Activated T-helper 2 cell treated with anti-CD3 and anti-CD28 coated beads, Interferon-gamma antibody, Interleukin-2, Interleukin-4, amounts not matched to agents 10 μg/mL and 5 μg/mL and 100 μg/mL, durations not matched to agents 14 hours and 24 hours and 36 hours (primary cell): Measurements from ENCODE around the gene SMC1A. TPM values are rescaled to one million over a fixed set of nuclear protein-coding genes. Genes with fewer than 3 reads are reported as not detected.
A peak's percentile ranks its signal among the peaks of the same experiment; 100 is the strongest.
"Not testable (repeated sequence)": the region's sequence is repeated elsewhere in the genome, so short reads cannot be mapped to it uniquely, and the experiment has no call there.

Source experiments
- DNase-seq: peaks from one replicate; pipeline ENCODE4 v3.0.0; 2021; ENCODE audit warnings: low spot score
- H3K27ac Mint-ChIP-seq: one replicate; pipeline ENCODE4 v1.8.0; 2021; ENCODE audit warnings: mixed read lengths
- H3K27me3 Mint-ChIP-seq: one replicate; pipeline ENCODE4 v1.8.0; 2021; ENCODE audit warnings: low read depth, mixed read lengths
- H3K36me3 Mint-ChIP-seq: one replicate; pipeline ENCODE4 v1.8.0; 2021; ENCODE audit warnings: low read depth, mixed read lengths
- H3K4me1 Mint-ChIP-seq: one replicate; pipeline ENCODE4 v1.8.0; 2021; ENCODE audit warnings: low read depth, mixed read lengths
- H3K4me3 Mint-ChIP-seq: one replicate; pipeline ENCODE4 v1.8.0; 2021; ENCODE audit warnings: low read depth, mild to moderate bottlenecking, moderate library complexity, mixed read lengths
- H3K9me3 Mint-ChIP-seq: one replicate; pipeline ENCODE4 v1.8.0; 2021; ENCODE audit warnings: mixed read lengths
- intact Hi-C: fragments of 100-400 bp; cut with micrococcal nuclease; formaldehyde crosslinking; loops from one replicate; pipeline ENCODE4 v1.15.1; 2023
- total RNA-seq: library from RNA; stranded (reverse); gene quantifications from 2 replicates; pipeline ENCODE4 v1.2.3, GENCODE V29; 2022

The SMC1A gene
- total RNA-seq, 1 donor from 2014 or later = 136 TPM

DNA sequence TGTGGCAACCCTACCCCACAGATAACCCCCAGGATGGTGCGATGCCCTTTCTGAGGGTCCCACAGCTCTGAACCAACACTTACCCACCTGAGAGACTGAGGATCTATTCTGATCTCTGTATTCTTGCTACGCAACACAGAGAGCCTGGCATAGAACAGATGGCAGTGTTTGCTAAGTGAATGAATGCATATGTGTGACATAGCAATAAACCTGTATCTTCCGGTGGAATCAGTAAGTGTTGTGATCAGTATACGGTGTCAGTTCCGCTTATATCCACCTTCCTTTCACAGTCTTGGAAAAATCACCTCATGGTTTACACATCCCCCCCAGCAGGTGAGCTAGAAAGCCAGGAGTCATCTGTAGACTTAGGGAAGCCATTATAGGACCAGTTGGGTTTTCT lies 17.6 kb upstream of the SMC1A start:
- H3K36me3 Mint-ChIP-seq = no peaks in the 10 kb centered on the region
- H3K27ac Mint-ChIP-seq = peak overlapping the region; percentile 35
- peak overlapping the region; percentile 66 for H3K4me3 Mint-ChIP-seq
- intact Hi-C loops = no loop called here
- no peaks in the 10 kb centered on the region for H3K27me3 Mint-ChIP-seq
- no peak for DNase-seq
- no peaks in the 10 kb centered on the region for H3K9me3 Mint-ChIP-seq
- H3K4me1 Mint-ChIP-seq = peaks cover 27% of the 10 kb centered on the region

DNA sequence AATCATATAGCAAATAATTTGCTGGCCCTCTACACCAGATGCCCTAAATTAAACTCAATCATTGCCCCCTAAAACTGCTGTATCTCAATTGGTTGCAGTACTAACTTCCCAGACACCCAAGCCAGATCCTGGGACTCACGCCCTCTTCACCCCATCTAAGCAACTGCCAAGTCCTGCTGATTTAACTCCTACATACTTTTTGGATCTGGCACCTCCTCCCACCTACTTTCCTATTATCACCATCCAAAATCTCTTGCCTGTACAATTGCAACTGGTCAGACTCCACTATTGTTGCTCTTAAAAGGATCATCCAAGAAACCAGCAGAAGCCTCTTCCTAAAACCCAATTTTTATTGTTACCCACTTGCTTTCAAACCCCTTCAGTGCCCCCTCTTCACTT lies 16.4 kb upstream of the SMC1A start:
- Mint-ChIP-seq H3K4me3 (no peak overlapping the region), H3K36me3 (no peaks in the 10 kb centered on the region)

DNA sequence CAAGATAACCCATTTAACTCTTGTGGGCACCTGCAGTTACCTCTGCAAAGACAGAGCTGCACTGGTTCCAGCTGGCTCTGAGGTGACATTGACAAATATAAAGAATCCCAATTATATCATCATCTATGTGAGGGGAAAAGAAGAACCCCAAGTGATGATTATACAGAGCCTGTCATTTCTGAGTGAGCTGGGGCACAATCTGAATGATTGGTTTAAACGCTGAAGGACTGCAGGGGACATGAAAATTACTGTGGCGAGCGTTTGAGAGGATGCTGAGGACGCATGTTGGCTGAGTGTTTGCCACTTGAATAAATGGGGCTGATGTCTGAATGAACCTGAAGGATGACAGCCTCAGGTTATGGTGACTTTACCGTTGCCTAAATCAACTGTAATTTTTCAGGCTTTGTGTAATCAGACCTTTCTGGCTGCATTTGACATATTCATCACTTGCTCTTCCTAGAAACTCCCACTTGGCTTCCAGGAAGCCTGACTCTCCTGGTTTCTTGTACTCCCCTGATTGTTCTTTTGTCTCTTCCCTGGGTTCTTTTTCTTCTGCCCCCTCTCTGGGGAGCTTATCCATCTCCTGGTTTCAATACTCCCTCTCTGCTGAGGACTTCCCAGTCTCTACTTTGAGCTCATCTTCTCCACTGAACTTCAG lies 15.8 kb upstream of the SMC1A start:
- H3K9me3 Mint-ChIP-seq = no peaks in the 10 kb centered on the region
- no peak for DNase-seq
- no peak overlapping the region for H3K4me3 Mint-ChIP-seq
- H3K27me3 Mint-ChIP-seq = no peaks in the 10 kb centered on the region
- peak overlapping the region; percentile 43 for H3K27ac Mint-ChIP-seq
- H3K36me3 Mint-ChIP-seq = no peaks in the 10 kb centered on the region
- intact Hi-C loops = loop anchor here (10.0 kb wide), 1 partner anchor 214 kb away; the partner anchor contains the start of gene KDM5C
- peaks cover 34% of the 10 kb centered on the region for H3K4me1 Mint-ChIP-seq

More for the DNA sequence above, 16.4 kb upstream of the SMC1A start:
- intact Hi-C loops = loop anchor here (10.0 kb wide), 1 partner anchor 214 kb away; the partner anchor contains the start of gene KDM5C
- Mint-ChIP-seq H3K27me3 (no peaks in the 10 kb centered on the region), H3K4me1 (peaks cover 34% of the 10 kb centered on the region), H3K27ac (peak overlapping the region; percentile 43), H3K9me3 (no peaks in the 10 kb centered on the region)
- no peak for DNase-seq

DNA sequence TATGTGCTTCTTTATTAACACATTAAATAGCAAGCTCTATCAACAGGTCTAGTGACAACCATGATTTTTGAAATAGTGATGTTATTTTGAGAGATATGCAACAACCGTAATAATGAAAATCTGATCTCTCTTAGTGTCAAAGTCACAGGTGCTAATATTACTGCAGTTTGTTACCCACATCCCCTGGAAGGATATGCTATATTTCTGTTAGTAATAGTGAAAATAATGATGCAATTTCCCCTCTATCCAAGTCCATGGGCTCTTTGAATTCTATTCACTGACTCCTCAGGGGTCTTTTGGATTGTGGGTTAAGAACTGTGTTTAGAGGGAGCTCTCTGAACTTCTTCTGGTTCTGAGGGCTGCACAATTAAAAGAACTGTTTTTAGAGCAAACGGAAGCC lies 14.8 kb upstream of the SMC1A start:
- H3K4me3 Mint-ChIP-seq = no peak overlapping the region
- intact Hi-C loops = loop anchor here (10.0 kb wide), 1 partner anchor 212 kb away; the partner anchor contains the start of gene KDM5C
- H3K27ac Mint-ChIP-seq = no peak overlapping the region
- DNase-seq = no peak
- no peaks in the 10 kb centered on the region for H3K9me3 Mint-ChIP-seq
- no peaks in the 10 kb centered on the region for H3K36me3 Mint-ChIP-seq
- peaks cover 34% of the 10 kb centered on the region for H3K4me1 Mint-ChIP-seq
- no peaks in the 10 kb centered on the region for H3K27me3 Mint-ChIP-seq

GRCh38 chrX:53435997-53436396 lies 13.5 kb upstream of the SMC1A start:
- Mint-ChIP-seq H3K9me3 (no peaks in the 10 kb centered on the region), H3K4me3 (no peak overlapping the region), H3K4me1 (peaks cover 34% of the 10 kb centered on the region), H3K27ac (no peak overlapping the region), H3K36me3 (peaks cover 7% of the 10 kb centered on the region), H3K27me3 (no peaks in the 10 kb centered on the region)
- DNase-seq = peak; percentile 31
- intact Hi-C loops = loop anchor here (10.0 kb wide), 1 partner anchor 211 kb away; the partner anchor contains the start of gene KDM5C

DNA sequence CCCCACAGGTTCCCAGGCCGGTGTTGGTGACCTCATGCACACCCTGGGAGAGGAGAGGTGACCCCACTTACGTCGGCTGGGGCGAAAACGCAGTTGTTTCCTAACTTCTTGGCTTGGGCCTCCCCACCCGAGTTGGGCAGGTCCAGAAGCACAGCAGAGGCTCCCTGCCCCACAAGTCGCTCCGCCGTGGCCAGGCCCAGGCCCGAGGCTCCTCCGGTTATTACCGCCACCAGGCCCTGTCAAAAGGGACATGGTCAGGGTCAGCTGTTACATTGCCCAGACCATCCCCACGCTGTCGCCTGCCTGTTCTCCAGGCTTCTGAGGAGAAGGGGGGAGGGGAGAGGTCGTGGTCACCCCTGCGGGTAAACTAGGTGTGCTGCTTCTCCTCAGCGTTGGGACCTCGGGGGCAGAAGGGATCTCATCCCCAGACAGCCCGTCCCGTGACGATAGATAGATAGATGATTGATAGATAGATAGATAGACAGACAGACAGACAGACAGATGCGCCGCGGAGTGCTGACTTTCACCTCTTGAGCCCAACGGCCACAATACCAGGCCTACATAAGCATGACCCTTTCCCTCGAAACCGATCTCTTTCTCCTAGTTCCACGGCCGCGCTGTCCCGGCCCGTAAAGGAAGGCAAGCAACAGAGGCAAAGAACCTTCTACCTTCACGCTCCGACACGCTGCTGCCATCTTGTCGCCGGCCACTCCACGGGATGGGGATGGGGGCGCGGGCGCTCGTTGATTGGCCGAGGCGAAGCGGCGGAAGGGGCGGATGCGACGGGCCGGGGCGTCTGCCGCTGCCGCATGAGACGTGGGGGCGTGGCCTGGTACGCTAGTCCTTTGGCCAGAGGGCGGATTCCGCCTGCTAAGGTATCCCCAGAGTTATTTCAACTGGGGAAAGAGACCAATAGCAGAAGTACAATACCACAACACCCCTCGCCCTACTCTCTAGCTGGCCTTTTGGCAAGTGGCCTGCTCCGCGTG lies 11.5 kb upstream of the SMC1A start, which contains the start of gene HSD17B10:
TSS of gene HSD17B10 (minus strand) at position 720 of the 989 bp plus-strand sequence. CDS start at position 695, 25 bp downstream.
- no peaks in the 10 kb centered on the region for H3K9me3 Mint-ChIP-seq
- H3K4me3 Mint-ChIP-seq = peak within 1 kb of the TSS; percentile 97
- no peaks in the 10 kb centered on the region for H3K27me3 Mint-ChIP-seq
- peak; percentile 82 for DNase-seq
- intact Hi-C loops = loop anchor here (1.0 to 10.0 kb wide), 2 partner anchors 12 to 209 kb away; partner anchors contain the start of genes KDM5C, RIBC1 and SMC1A
- H3K4me1 Mint-ChIP-seq = peaks cover 28% of the 10 kb centered on the region
- H3K36me3 Mint-ChIP-seq = peaks cover 15% of the 10 kb centered on the region
- peak within 1 kb of the TSS; percentile 89 for H3K27ac Mint-ChIP-seq

DNA sequence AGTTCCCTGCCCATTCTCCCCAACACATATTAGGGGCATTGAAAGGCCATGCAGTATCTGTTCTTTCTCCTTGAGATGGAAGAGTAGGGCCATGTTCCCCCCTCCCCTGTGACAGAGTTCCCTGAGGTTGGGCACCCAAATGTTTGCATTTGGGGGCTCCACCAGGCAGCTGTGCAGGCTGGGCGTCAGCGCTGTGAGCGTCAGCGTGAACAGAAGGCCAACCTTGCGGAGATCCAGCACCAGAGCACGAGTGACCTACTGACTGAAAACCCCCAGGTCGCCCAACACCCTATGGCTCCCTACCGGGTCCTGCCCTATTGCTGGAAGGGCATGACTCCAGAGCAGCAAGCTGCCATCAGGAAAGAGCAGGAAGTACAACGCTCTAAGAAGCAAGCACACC lies 7.8 kb upstream of the SMC1A start:
- Mint-ChIP-seq H3K4me3 (no peak overlapping the region), H3K27me3 (no peaks in the 10 kb centered on the region), H3K27ac (no peak overlapping the region), H3K4me1 (peaks cover 8% of the 10 kb centered on the region), H3K36me3 (peaks cover 15% of the 10 kb centered on the region), H3K9me3 (no peaks in the 10 kb centered on the region)
- no peak for DNase-seq
- intact Hi-C loops = loop anchor here (10.0 kb wide), 1 partner anchor 205 kb away; the partner anchor contains the start of gene KDM5C

GRCh38 chrX:53429755-53430154 lies 7.3 kb upstream of the SMC1A start:
- no peaks in the 10 kb centered on the region for H3K27me3 Mint-ChIP-seq
- H3K36me3 Mint-ChIP-seq = peaks cover 15% of the 10 kb centered on the region
- peaks cover 4% of the 10 kb centered on the region for H3K4me1 Mint-ChIP-seq
- intact Hi-C loops = loop anchor here (10.0 kb wide), 2 partner anchors 205 to 1375 kb away; partner anchors contain the start of genes KDM5C and MAGED2
- H3K27ac Mint-ChIP-seq = no peak overlapping the region
- DNase-seq = no peak
- H3K9me3 Mint-ChIP-seq = no peaks in the 10 kb centered on the region
- H3K4me3 Mint-ChIP-seq = no peak overlapping the region

DNA sequence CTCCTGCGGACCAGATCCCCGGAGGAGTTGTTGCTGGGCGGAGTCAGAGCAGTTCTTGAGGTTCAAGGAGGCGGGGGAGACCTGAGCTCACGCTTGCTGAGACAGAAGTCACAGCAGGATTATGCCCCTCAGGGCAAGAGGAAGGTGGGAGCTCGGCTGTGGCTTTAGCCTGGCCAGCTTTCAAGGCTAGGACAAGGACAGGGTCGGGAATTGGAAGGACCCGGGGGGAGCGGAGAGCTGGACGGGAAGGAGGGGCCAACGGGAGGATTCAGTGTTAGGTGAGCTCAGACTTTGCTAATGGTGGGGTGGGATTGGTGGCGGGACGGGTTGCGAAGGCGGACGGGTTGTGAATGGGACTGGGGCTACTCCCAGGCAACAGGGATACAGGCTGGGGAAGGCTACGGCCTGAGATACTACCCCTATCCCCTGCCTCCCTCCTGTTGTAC lies 430 bp upstream of the SMC1A start, which contains the start of gene RIBC1:
TSS of gene RIBC1 (plus strand) at position 13 of the 446 bp plus-strand sequence. CDS start 3,404 bp downstream, outside the sequence.
- H3K36me3 Mint-ChIP-seq = peaks cover 16% of the 10 kb centered on the region

GRCh38 chrX:53421772-53422085 lies 725 bp downstream of the SMC1A start:
- Mint-ChIP-seq H3K36me3 (peaks cover 21% of the 10 kb centered on the region), H3K27me3 (no peaks in the 10 kb centered on the region), H3K4me3 (peak overlapping the region; percentile 95), H3K27ac (peak overlapping the region; percentile 79), H3K9me3 (no peaks in the 10 kb centered on the region), H3K4me1 (peaks cover 25% of the 10 kb centered on the region)
- intact Hi-C loops = loop anchor here (1.0 to 10.0 kb wide), 3 partner anchors 13 to 1383 kb away; partner anchors contain the start of genes HSD17B10, MAGED2 and PHF8
- no peak for DNase-seq

More for the DNA sequence above, 430 bp upstream of the SMC1A start, which contains the start of gene RIBC1:
- Mint-ChIP-seq H3K27ac (peak within 1 kb of the TSS; percentile 79), H3K4me1 (peaks cover 21% of the 10 kb centered on the region), H3K27me3 (no peaks in the 10 kb centered on the region), H3K9me3 (no peaks in the 10 kb centered on the region), H3K4me3 (peak within 1 kb of the TSS; percentile 95)
- DNase-seq = no peak
- intact Hi-C loops = loop anchor here (1.0 to 10.0 kb wide), 3 partner anchors 11 to 1382 kb away; partner anchors contain the start of genes HSD17B10, MAGED2 and PHF8

DNA sequence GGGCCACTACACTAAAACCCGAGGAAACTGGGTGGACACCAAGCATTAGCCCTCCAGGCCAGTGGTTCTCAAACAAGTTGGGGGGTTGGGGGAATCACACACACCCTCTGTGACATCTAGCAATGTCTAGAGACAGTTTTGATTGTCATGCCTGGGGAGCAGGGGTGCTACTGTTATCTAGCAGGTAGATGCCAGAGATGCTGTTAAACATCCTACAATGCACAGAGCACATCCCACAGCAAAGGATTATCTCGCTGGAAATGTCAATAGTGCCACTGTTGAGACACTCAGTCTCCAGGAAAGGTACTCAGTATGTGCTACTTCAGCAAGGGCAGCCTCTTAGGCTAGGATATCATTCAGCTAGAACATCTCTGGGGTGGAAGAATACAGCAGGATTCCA lies 1.3 kb downstream of the SMC1A start:
- peaks cover 25% of the 10 kb centered on the region for H3K4me1 Mint-ChIP-seq
- DNase-seq = no peak
- H3K4me3 Mint-ChIP-seq = peak overlapping the region; percentile 95
- intact Hi-C loops = loop anchor here (5.0 to 10.0 kb wide), 2 partner anchors 621 to 1384 kb away; partner anchors contain the start of genes MAGED2 and PHF8
- H3K36me3 Mint-ChIP-seq = peaks cover 21% of the 10 kb centered on the region
- peak overlapping the region; percentile 79 for H3K27ac Mint-ChIP-seq
- no peaks in the 10 kb centered on the region for H3K9me3 Mint-ChIP-seq
- H3K27me3 Mint-ChIP-seq = no peaks in the 10 kb centered on the region

DNA sequence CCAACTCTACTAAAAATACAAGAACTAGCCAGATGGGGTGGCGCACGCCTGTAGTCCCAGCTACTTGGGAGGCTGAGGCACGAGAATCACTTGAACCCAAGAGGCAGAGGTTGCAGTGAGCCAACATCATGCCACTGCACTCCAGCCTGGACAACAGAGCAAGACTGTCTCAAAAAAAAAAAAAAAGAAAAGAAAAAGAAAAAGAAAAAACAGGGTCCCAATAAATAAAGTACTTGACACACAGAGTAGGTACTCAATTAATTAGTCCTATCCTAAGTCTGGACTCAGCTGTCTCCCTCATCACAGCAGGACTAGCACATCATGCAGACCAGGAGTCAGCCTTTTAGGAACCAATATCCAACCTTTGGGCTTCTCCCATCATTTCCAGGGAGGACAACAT lies 2.1 kb downstream of the SMC1A start:
- peak overlapping the region; percentile 95 for H3K4me3 Mint-ChIP-seq
- not testable (repeated sequence) for H3K27ac Mint-ChIP-seq, DNase-seq, H3K27me3 Mint-ChIP-seq, H3K9me3 Mint-ChIP-seq
- peaks cover 21% of the 10 kb centered on the region for H3K36me3 Mint-ChIP-seq
- intact Hi-C loops = loop anchor here (5.0 to 10.0 kb wide), 2 partner anchors 622 to 1384 kb away; partner anchors contain the start of genes MAGED2 and PHF8
- peaks cover 25% of the 10 kb centered on the region for H3K4me1 Mint-ChIP-seq
